ENCODE data around the gene IWS1. TPM values are rescaled to one million over a fixed set of nuclear protein-coding genes. Genes with fewer than 3 reads are reported as not detected.

Gene IWS1
- total and polyA plus RNA-seq, 2 experiments from 2014 or later, result 32.4 to 42.4 TPM

DNA sequence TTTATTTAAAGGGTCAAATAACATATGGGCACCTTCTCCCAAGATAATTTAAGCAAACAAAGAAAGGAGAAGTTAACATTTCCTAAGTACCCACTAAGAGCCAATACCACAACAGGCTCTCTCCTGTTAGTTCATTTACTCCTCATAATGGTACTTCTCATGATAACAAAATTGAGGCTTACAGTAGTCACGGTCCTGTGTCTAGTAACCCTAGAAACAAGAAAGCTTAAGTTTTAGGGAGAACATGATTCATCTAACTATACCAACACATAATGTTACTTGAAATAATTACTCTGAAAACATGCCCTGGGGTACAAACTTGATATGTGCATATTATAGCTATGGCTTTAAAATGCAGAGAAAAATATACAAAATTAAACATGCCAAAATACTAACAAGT lies 19.8 kb downstream of the IWS1 start:
- Histone ChIP-seq H3K27ac (peak overlapping the region; percentile 96), H3K4me2 (ENCODE audit: unreplicated experiment) (no peak overlapping the region), H3K9me2 (ENCODE audit: insufficient read depth) (no peaks in the 10 kb centered on the region), H3K4me1 (ENCODE audit: insufficient read depth) (peaks cover 49% of the 10 kb centered on the region), H3K36me3 (ENCODE audit: low read depth) (peaks cover 35% of the 10 kb centered on the region), H2AFZ (no peak overlapping the region), H3K27me3 (replicated peaks; ENCODE audit: insufficient read depth) (no peaks in the 10 kb centered on the region), H3K9me3 (ENCODE audit: low read depth) (no peaks in the 10 kb centered on the region), H4K20me1 (ENCODE audit: insufficient read depth) (no peaks in the 10 kb centered on the region), H3K9ac (peak overlapping the region; percentile 73; the same call in 1 of the 2 replicates), H3K79me2 (ENCODE audit: insufficient read depth) (peaks cover 89% of the 10 kb centered on the region), H3F3A (ENCODE audit: insufficient read depth) (peaks cover 55% of the 10 kb centered on the region), H3K4me3 (no peak overlapping the region)
- in situ Hi-C loops (cut with MboI), result no loop called here
- 93 to 100% methylated on average over 1 of the region's 1 CpG for WGBS, 2 experiments (ENCODE audit: low coverage in 1 of 2, low lambda C conversion rate in 2 of 2, missing lambda C conversion rate in 2 of 2)
- DNase-seq, result peak; percentile 49
- no peak for TF ChIP-seq EZH2 (IDR thresholded peaks at IDR 0.05; ENCODE audit: insufficient read depth, poor library complexity, severe bottlenecking)
- no peak for TF ChIP-seq EZH2phosphoT487 (IDR thresholded peaks at IDR 0.05; ENCODE audit: insufficient read depth, low read depth)

DNA sequence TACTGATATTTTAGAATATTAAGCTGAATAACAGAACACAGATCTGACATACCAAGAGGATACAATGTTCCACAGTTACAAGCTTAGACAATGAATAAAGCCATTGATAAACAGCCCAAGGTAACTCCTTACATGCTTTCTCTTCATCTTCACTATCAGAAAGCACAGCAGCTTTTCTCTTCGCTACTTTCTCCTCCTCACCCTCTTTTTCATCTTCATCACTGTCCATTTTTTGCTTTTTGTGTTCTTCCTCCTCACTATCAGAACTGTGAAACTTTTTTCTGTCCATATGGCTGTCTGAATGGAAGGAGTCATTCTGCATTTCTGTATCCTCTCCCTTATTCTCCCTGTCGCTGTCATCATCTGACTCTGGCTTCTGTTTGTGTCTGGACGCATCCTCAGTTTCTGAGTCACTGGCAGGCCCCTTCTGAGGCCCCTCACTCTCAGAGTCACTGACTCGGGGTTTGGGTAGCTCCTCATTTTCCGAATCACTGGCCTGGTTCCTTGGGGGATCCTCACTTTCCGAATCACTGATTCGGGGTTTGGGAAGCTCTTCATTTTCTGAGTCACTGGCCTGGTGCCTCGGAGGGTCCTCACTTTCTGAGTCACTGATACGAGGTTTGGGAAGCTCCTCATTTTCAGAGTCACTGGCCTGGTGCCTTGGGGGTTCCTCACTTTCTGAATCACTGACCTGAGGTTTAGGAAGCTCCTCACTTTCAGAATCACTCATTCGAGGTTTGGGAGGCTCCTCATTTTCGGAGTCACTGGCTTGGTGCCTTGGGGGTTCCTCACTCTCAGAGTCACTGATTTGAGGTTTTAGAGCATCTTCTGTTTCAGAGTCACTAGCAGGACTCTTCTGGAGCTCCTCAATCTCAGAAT lies 21.5 kb downstream of the IWS1 start:
- H3K4me2 ChIP-seq (ENCODE audit: unreplicated experiment), result peak overlapping the region; percentile 1

DNA sequence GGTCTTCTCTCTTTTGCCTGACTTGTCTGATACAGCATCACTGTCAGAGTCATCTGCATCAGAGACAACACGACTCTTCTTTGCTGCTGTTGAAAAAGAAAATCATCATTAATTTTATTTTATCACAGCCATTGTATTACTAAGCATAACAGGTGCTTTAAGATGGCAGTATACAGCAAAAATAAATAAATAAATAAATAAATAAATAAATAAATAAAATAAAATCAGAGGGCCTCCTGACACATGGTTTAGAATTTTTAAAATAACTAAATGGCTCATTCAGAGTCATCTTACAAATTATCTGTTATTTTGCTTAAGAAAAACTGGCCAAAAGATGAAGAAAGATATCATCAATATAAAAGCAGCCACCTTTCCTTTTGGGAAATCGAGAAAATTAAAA lies 22.8 kb downstream of the IWS1 start:
- in situ Hi-C loops (cut with MboI), result no loop called here
- no peak overlapping the region for H3K27ac ChIP-seq
- no peak overlapping the region for H2AFZ ChIP-seq
- peaks cover 40% of the 10 kb centered on the region for H3K4me1 ChIP-seq (ENCODE audit: insufficient read depth)
- H3K9ac ChIP-seq, result no peak overlapping the region
- no peaks in the 10 kb centered on the region for H4K20me1 ChIP-seq (ENCODE audit: insufficient read depth)
- no peaks in the 10 kb centered on the region for H3K27me3 ChIP-seq (replicated peaks; ENCODE audit: insufficient read depth)
- WGBS, 2 experiments (ENCODE audit: low coverage in 1 of 2, low lambda C conversion rate in 2 of 2, missing lambda C conversion rate in 2 of 2), result 74 to 81% methylated on average over 2 of the region's 2 CpGs
- peaks cover 57% of the 10 kb centered on the region for H3K36me3 ChIP-seq (ENCODE audit: low read depth)
- H3K9me3 ChIP-seq (ENCODE audit: low read depth), result no peaks in the 10 kb centered on the region
- no peak overlapping the region for H3K4me3 ChIP-seq
- TF ChIP-seq EZH2 (IDR thresholded peaks at IDR 0.05; ENCODE audit: insufficient read depth, poor library complexity, severe bottlenecking) (no peak), EZH2phosphoT487 (IDR thresholded peaks at IDR 0.05; ENCODE audit: insufficient read depth, low read depth) (no peak)
- H3K79me2 ChIP-seq (ENCODE audit: insufficient read depth), result peaks cover 89% of the 10 kb centered on the region
- no peak overlapping the region for H3K4me2 ChIP-seq (ENCODE audit: unreplicated experiment)
- DNase-seq, result no peak
- peaks cover 47% of the 10 kb centered on the region for H3F3A ChIP-seq (ENCODE audit: insufficient read depth)
- no peaks in the 10 kb centered on the region for H3K9me2 ChIP-seq (ENCODE audit: insufficient read depth)

More for the DNA sequence above, 21.5 kb downstream of the IWS1 start:
- H4K20me1 ChIP-seq (ENCODE audit: insufficient read depth), result no peaks in the 10 kb centered on the region
- H3K36me3 ChIP-seq (ENCODE audit: low read depth), result peaks cover 49% of the 10 kb centered on the region
- H3K9me3 ChIP-seq (ENCODE audit: low read depth), result no peaks in the 10 kb centered on the region
- WGBS, 2 experiments (ENCODE audit: low coverage in 1 of 2, low lambda C conversion rate in 2 of 2, missing lambda C conversion rate in 2 of 2), result 14 to 16% methylated on average over 11 of the region's 11 CpGs
- TF ChIP-seq EZH2phosphoT487 (IDR thresholded peaks at IDR 0.05; ENCODE audit: insufficient read depth, low read depth) (no peak), EZH2 (IDR thresholded peaks at IDR 0.05; ENCODE audit: insufficient read depth, poor library complexity, severe bottlenecking) (no peak)
- no peak overlapping the region for H2AFZ ChIP-seq
- H3K27ac ChIP-seq, result peak overlapping the region; percentile 96
- H3K4me1 ChIP-seq (ENCODE audit: insufficient read depth), result peaks cover 44% of the 10 kb centered on the region
- in situ Hi-C loops (cut with MboI), result no loop called here
- peak overlapping the region; percentile 52 for H3K9ac ChIP-seq
- DNase-seq, result peak; percentile 70
- H3F3A ChIP-seq (ENCODE audit: insufficient read depth), result peaks cover 55% of the 10 kb centered on the region
- H3K27me3 ChIP-seq (replicated peaks; ENCODE audit: insufficient read depth), result no peaks in the 10 kb centered on the region
- H3K4me3 ChIP-seq, result no peak overlapping the region
- H3K79me2 ChIP-seq (ENCODE audit: insufficient read depth), result peaks cover 85% of the 10 kb centered on the region
- no peaks in the 10 kb centered on the region for H3K9me2 ChIP-seq (ENCODE audit: insufficient read depth)

DNA sequence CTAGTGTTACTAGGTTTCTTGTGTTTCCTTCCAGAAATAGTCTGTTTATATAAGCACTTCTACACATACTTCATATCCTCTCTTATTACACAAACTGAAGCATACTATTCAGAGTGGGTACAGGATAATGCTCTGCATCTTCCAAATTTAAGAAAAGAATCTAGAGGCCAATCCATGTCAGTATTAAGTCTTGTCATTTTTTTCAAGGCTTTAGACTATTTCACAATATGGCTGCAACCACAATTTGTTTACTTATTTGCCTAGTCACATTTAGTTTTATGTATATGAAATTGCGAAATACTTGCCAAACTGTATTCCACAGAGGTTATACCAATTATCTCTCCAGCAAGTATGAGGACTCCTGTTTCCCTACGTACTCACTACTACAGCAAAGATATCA lies 27.9 kb downstream of the IWS1 start:
- Histone ChIP-seq H3K9me3 (ENCODE audit: low read depth) (no peaks in the 10 kb centered on the region), H3K9me2 (ENCODE audit: insufficient read depth) (no peaks in the 10 kb centered on the region), H3K27me3 (replicated peaks; ENCODE audit: insufficient read depth) (no peaks in the 10 kb centered on the region), H3K4me1 (ENCODE audit: insufficient read depth) (peaks cover 8% of the 10 kb centered on the region), H3K4me2 (ENCODE audit: unreplicated experiment) (no peak overlapping the region), H3K4me3 (no peak overlapping the region), H3K27ac (peak overlapping the region; percentile 36), H3K79me2 (ENCODE audit: insufficient read depth) (peaks cover 55% of the 10 kb centered on the region), H3K9ac (no peak overlapping the region), H4K20me1 (ENCODE audit: insufficient read depth) (no peaks in the 10 kb centered on the region), H2AFZ (no peak overlapping the region), H3F3A (ENCODE audit: insufficient read depth) (0 out of 2 replicates have a peak, but pooled peaks cover 4% of the 10 kb centered on the region), H3K36me3 (ENCODE audit: low read depth) (peaks cover 78% of the 10 kb centered on the region)
- WGBS, 2 experiments (ENCODE audit: low coverage in 1 of 2, low lambda C conversion rate in 2 of 2, missing lambda C conversion rate in 2 of 2), result 86 to 91% methylated on average over 2 of the region's 2 CpGs
- DNase-seq, result peak; percentile 71
- TF ChIP-seq EZH2 (IDR thresholded peaks at IDR 0.05; ENCODE audit: insufficient read depth, poor library complexity, severe bottlenecking) (no peak), EZH2phosphoT487 (IDR thresholded peaks at IDR 0.05; ENCODE audit: insufficient read depth, low read depth) (no peak)
- in situ Hi-C loops (cut with MboI), result no loop called here
